Measurements from ENCODE around the gene NFKB2.

Gene NFKB2

GRCh38 chr10:102420714-102421506, 25.4 kb downstream of the NFKB2 start, which contains the start of gene FBXL15 (continued):
- TF ChIP-seq ZNF140 (tag by site-specific recombination; IDR thresholded peaks at IDR 0.05) (no peak), FEZF1 (tag by site-specific recombination; IDR thresholded peaks at IDR 0.05) (peak; percentile 41; the same call in 1 of the 2 replicates), SETDB1 (IDR thresholded peaks at IDR 0.05; ENCODE audit: insufficient read length, low read length) (no peak), ZFHX2 (tag by site-specific recombination; conservative IDR thresholded peaks at IDR 0.05) (peak; percentile 59), ZNF394 (tag by site-specific recombination; IDR thresholded peaks at IDR 0.05; ENCODE audit: borderline replicate concordance) (peak; percentile 99), YY1 (tag by site-specific recombination; IDR thresholded peaks at IDR 0.05) (peak; percentile 82; the same call in 1 of the 2 replicates), ZNF121 (tag by site-specific recombination; IDR thresholded peaks at IDR 0.05) (peak; percentile 62; the same call in 1 of the 2 replicates), ZNF362 (tag by site-specific recombination; IDR thresholded peaks at IDR 0.05) (no peak), ZNF624 (tag by site-specific recombination; IDR thresholded peaks at IDR 0.05) (0 out of 2 replicates have a peak, but pooled peaks have one; percentile 30), BCL11B (tag by site-specific recombination; IDR thresholded peaks at IDR 0.05; ENCODE audit: low read depth) (no peak), ZNF398 (tag by site-specific recombination; IDR thresholded peaks at IDR 0.05) (no peak), MYNN (tag by site-specific recombination; IDR thresholded peaks at IDR 0.05; ENCODE audit: borderline replicate concordance) (peak; percentile 45; the same call in 1 of the 2 replicates), ZNF664 (tag by site-specific recombination; IDR thresholded peaks at IDR 0.05) (peak; percentile 44; the same call in 1 of the 2 replicates), ZNF311 (tag by site-specific recombination; IDR thresholded peaks at IDR 0.05; ENCODE audit: borderline replicate concordance) (no peak), ZNF341 (tag by site-specific recombination; IDR thresholded peaks at IDR 0.05; ENCODE audit: low read depth) (peak; percentile 71), ZNF555 (tag by site-specific recombination; conservative IDR thresholded peaks at IDR 0.05) (no peak), ZNF366 (tag by site-specific recombination; conservative IDR thresholded peaks at IDR 0.05) (peak; percentile 44; the same call in 1 of the 2 replicates), ZNF292 (tag by site-specific recombination; IDR thresholded peaks at IDR 0.05; ENCODE audit: borderline replicate concordance, low read depth) (no peak), ZFP69B (tag by site-specific recombination; IDR thresholded peaks at IDR 0.05) (peak; percentile 89), GLI4 (tag by site-specific recombination; IDR thresholded peaks at IDR 0.05) (peak; percentile 98), ZSCAN4 (tag by site-specific recombination; IDR thresholded peaks at IDR 0.05) (peak; percentile 62), ZNF610 (tag by site-specific recombination; IDR thresholded peaks at IDR 0.05; ENCODE audit: borderline replicate concordance) (peak; percentile 88; the same call in 1 of the 2 replicates), ZNF335 (tag by site-specific recombination; conservative IDR thresholded peaks at IDR 0.05) (peak; percentile 72), ZXDB (tag by site-specific recombination; IDR thresholded peaks at IDR 0.05) (peak; percentile 95), HOXC10 (CRISPR knock-in tag; IDR thresholded peaks at IDR 0.05) (no peak), KLF10 (tag by site-specific recombination; IDR thresholded peaks at IDR 0.05) (peak; percentile 79)
